Kasumi-1 (cell line): ENCODE measurements around the gene SUN2.
"Not testable (repeated sequence)": the region's sequence is repeated elsewhere in the genome, so short reads cannot be mapped to it uniquely, and the experiment has no call there.

Source experiments
- DNase-seq, 2 experiments: peaks; one replicate each; lab custom pipeline; 2025; lab: John Stamatoyannopoulos, UW

SUN2 gene

GRCh38 chr22:38755911-38756532 lies at the start of gene SUN2:
Gene SUN2, minus strand, starts transcription at chr22:38755998. Its CDS starts 3,370 bp downstream, at chr22:38752628.
- DNase-seq = peak; percentile 55 to 64

GRCh38 chr22:38805041-38805593 lies 49.3 kb upstream of the SUN2 start:
- DNase-seq = not testable (repeated sequence)

- no peak for DNase-seq
These were observed 46.9 kb upstream of the SUN2 start for GRCh38 chr22:38802671-38803121.

- DNase-seq = no peak
These were observed 43.6 kb upstream of the SUN2 start for GRCh38 chr22:38799265-38800002.

- DNase-seq = no peak
These were observed 42.7 kb upstream of the SUN2 start for GRCh38 chr22:38798496-38798895.

GRCh38 chr22:38796262-38796957 lies 40.6 kb upstream of the SUN2 start:
- DNase-seq = no peak

GRCh38 chr22:38795569-38795968 lies 39.8 kb upstream of the SUN2 start:
- no peak for DNase-seq

- DNase-seq = peak; percentile 98 to 99
These were observed 38.1 kb upstream of the SUN2 start, which contains the start of gene DNAL4 for GRCh38 chr22:38793721-38794466. Gene DNAL4, minus strand, starts transcription at chr22:38794143. Its CDS starts 11,412 bp downstream, at chr22:38782731.

GRCh38 chr22:38793317-38793716 lies 37.5 kb upstream of the SUN2 start:
- DNase-seq = no peak

- no peak for DNase-seq
These were observed 37.0 kb upstream of the SUN2 start for GRCh38 chr22:38792833-38793232.

GRCh38 chr22:38789606-38790005 lies 33.8 kb upstream of the SUN2 start:
- DNase-seq = no peak

GRCh38 chr22:38788846-38789245 lies 33.0 kb upstream of the SUN2 start:
- no peak for DNase-seq

- DNase-seq = no peak
These were observed 32.4 kb upstream of the SUN2 start for GRCh38 chr22:38788021-38788816.

GRCh38 chr22:38786631-38787030 lies 30.8 kb upstream of the SUN2 start:
- no peak for DNase-seq

- no peak for DNase-seq
These were observed 29.1 kb upstream of the SUN2 start for GRCh38 chr22:38784856-38785255.

- no peak for DNase-seq
These were observed 28.2 kb upstream of the SUN2 start for GRCh38 chr22:38784035-38784434.

GRCh38 chr22:38783095-38783615 lies 27.4 kb upstream of the SUN2 start:
- DNase-seq = no peak

- peak; percentile 39 to 52 for DNase-seq
These were observed 26.8 kb upstream of the SUN2 start for GRCh38 chr22:38782402-38783094.

GRCh38 chr22:38781033-38781432 lies 25.2 kb upstream of the SUN2 start:
- DNase-seq = no peak

- DNase-seq = no peak
These were observed 21.4 kb upstream of the SUN2 start for GRCh38 chr22:38777087-38777671.
